Gastrocnemius medialis (tissue), 4 donors: Measurements from ENCODE around the gene ASCL5.

Experiments used
- CTCF ChIP-seq, 5 experiments: fragments of 450-650 bp in 3 of 5; fragments of 200-600 bp in 2 of 5; sonication (generic) in 2 of 5; IDR thresholded peaks in 4 of 5; conservative IDR thresholded peaks in 1 of 5; 1 replicate in 4 of 5; 2 replicates in 1 of 5; pipeline ENCODE4 v1.5.1; 2016 to 2019; ENCODE audit warnings: antibody characterized with exemption in 5 of 5, mild to moderate bottlenecking in 3 of 5, moderate library complexity in 3 of 5
- POLR2A ChIP-seq, 2 donors: fragments of 450-650 bp; IDR thresholded peaks; one replicate each; pipeline ENCODE4 v1.6.1; 2017; ENCODE audit warnings: antibody characterized with exemption in 2 of 2, mild to moderate bottlenecking in 2 of 2, moderate library complexity in 2 of 2

- TF ChIP-seq CTCF (IDR thresholded peaks at IDR 0.05 in 4 of 5, conservative IDR thresholded peaks at IDR 0.05 in 1 of 5) = no peak
- no peak for TF ChIP-seq POLR2A (IDR thresholded peaks at IDR 0.05)
Measured at GRCh38 chr1:201093962-201094361, 33.0 kb downstream of the ASCL5 start.
